Measurements from ENCODE around the gene THSD4. TPM values are rescaled to one million over a fixed set of nuclear protein-coding genes. Genes with fewer than 3 reads are reported as not detected.
"Not testable (repeated sequence)": the region's sequence is repeated elsewhere in the genome, so short reads cannot be mapped to it uniquely, and the experiment has no call there.

Gene THSD4
- total RNA-seq, 2 experiments from 2014 or later: not detected

GRCh38 chr15:71669688-71670087, 554.4 kb downstream of the THSD4 start:
- no peaks in the 10 kb centered on the region for H3K79me2 ChIP-seq (ENCODE audit: insufficient read depth, low read depth, low read length)
- H3K4me2 ChIP-seq (ENCODE audit: low read length): no peak overlapping the region
- no peaks in the 10 kb centered on the region for H3K4me1 ChIP-seq (ENCODE audit: insufficient read depth, low read length, poor library complexity, severe bottlenecking)
- no peaks in the 10 kb centered on the region for H3K36me3 ChIP-seq (ENCODE audit: insufficient read depth, low read length)
- intact Hi-C loops (cut with micrococcal nuclease; ENCODE audit: unreplicated experiment): no loop called here
- H3K27ac ChIP-seq (ENCODE audit: low read depth, low read length, poor library complexity, severe bottlenecking): no peak overlapping the region
- no peak for TF ChIP-seq EZH2phosphoT487 (IDR thresholded peaks at IDR 0.05; ENCODE audit: borderline replicate concordance, low read depth, low read length)
- TF ChIP-seq, protein P1, sequence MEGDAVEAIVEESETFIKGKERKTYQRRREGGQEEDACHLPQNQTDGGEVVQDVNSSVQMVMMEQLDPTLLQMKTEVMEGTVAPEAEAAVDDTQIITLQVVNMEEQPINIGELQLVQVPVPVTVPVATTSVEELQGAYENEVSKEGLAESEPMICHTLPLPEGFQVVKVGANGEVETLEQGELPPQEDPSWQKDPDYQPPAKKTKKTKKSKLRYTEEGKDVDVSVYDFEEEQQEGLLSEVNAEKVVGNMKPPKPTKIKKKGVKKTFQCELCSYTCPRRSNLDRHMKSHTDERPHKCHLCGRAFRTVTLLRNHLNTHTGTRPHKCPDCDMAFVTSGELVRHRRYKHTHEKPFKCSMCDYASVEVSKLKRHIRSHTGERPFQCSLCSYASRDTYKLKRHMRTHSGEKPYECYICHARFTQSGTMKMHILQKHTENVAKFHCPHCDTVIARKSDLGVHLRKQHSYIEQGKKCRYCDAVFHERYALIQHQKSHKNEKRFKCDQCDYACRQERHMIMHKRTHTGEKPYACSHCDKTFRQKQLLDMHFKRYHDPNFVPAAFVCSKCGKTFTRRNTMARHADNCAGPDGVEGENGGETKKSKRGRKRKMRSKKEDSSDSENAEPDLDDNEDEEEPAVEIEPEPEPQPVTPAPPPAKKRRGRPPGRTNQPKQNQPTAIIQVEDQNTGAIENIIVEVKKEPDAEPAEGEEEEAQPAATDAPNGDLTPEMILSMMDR (conservative IDR thresholded peaks at IDR 0.05; ENCODE audit: low read length): no peak
- H3K9me2 ChIP-seq (ENCODE audit: insufficient read depth, low read length): no peaks in the 10 kb centered on the region
- no peaks in the 10 kb centered on the region for H4K20me1 ChIP-seq (ENCODE audit: insufficient read depth, low read length)
- H3K4me3 ChIP-seq (ENCODE audit: low read depth, low read length, poor library complexity, severe bottlenecking): no peak overlapping the region
- H2AFZ ChIP-seq (ENCODE audit: low read length): no peak overlapping the region
- ChIA-PET CTCF (ENCODE audit: unreplicated experiment) (no interaction called here), POLR2A (no interaction called here)
- no peaks in the 10 kb centered on the region for H3K9me3 ChIP-seq (ENCODE audit: low read length)
- BruUV-seq (replicated peaks): no TSS peak
- DNase-seq (ENCODE audit: low spot score): no peak

GRCh38 chr15:71670222-71670621, 555.0 kb downstream of the THSD4 start:
- H3K9me3 ChIP-seq (ENCODE audit: low read length); H3K27ac ChIP-seq (ENCODE audit: low read depth, low read length, poor library complexity, severe bottlenecking); H3K9me2 ChIP-seq (ENCODE audit: insufficient read depth, low read length); H3K4me3 ChIP-seq (ENCODE audit: low read depth, low read length, poor library complexity, severe bottlenecking); DNase-seq (ENCODE audit: low spot score); H3K4me1 ChIP-seq (ENCODE audit: insufficient read depth, low read length, poor library complexity, severe bottlenecking); CTCF ChIA-PET (ENCODE audit: unreplicated experiment); H4K20me1 ChIP-seq (ENCODE audit: insufficient read depth, low read length); intact Hi-C loops (cut with micrococcal nuclease; ENCODE audit: unreplicated experiment); H3K36me3 ChIP-seq (ENCODE audit: insufficient read depth, low read length); POLR2A ChIA-PET; BruUV-seq (replicated peaks); H3K4me2 ChIP-seq (ENCODE audit: low read length); H3K79me2 ChIP-seq (ENCODE audit: insufficient read depth, low read depth, low read length); H2AFZ ChIP-seq (ENCODE audit: low read length): not testable (repeated sequence)

GRCh38 chr15:71674354-71674753, 559.1 kb downstream of the THSD4 start:
- intact Hi-C loops (cut with micrococcal nuclease; ENCODE audit: unreplicated experiment): no loop called here

More at GRCh38 chr15:71674354-71674753, 559.1 kb downstream of the THSD4 start:
- no peak overlapping the region for H3K27ac ChIP-seq (ENCODE audit: low read depth, low read length, poor library complexity, severe bottlenecking)
- H3K9me2 ChIP-seq (ENCODE audit: insufficient read depth, low read length): no peaks in the 10 kb centered on the region
- no peak overlapping the region for H2AFZ ChIP-seq (ENCODE audit: low read length)
- H3K4me2 ChIP-seq (ENCODE audit: low read length): no peak overlapping the region
- DNase-seq (ENCODE audit: low spot score): no peak
- ChIA-PET CTCF (ENCODE audit: unreplicated experiment) (no interaction called here), POLR2A (no interaction called here)
- TF ChIP-seq, protein P1 (conservative IDR thresholded peaks at IDR 0.05; ENCODE audit: low read length): no peak
- no peak for TF ChIP-seq EZH2phosphoT487 (IDR thresholded peaks at IDR 0.05; ENCODE audit: borderline replicate concordance, low read depth, low read length)
- no peaks in the 10 kb centered on the region for H3K36me3 ChIP-seq (ENCODE audit: insufficient read depth, low read length)
- no peaks in the 10 kb centered on the region for H4K20me1 ChIP-seq (ENCODE audit: insufficient read depth, low read length)
- no peaks in the 10 kb centered on the region for H3K79me2 ChIP-seq (ENCODE audit: insufficient read depth, low read depth, low read length)
- H3K9me3 ChIP-seq (ENCODE audit: low read length): no peaks in the 10 kb centered on the region
- no TSS peak for BruUV-seq (replicated peaks)
- no peaks in the 10 kb centered on the region for H3K4me1 ChIP-seq (ENCODE audit: insufficient read depth, low read length, poor library complexity, severe bottlenecking)
- no peak overlapping the region for H3K4me3 ChIP-seq (ENCODE audit: low read depth, low read length, poor library complexity, severe bottlenecking)
